CD14-positive monocyte (primary cell): ENCODE data around the gene LRRC28. TPM values are rescaled to one million over a fixed set of nuclear protein-coding genes. Genes with fewer than 3 reads are reported as not detected.

Experiments
- DNase-seq, 3 donors: peaks; one replicate each; pipeline ENCODE4 v3.0.0-alpha.2; 2011 to 2022
- H2AFZ ChIP-seq: 2 replicates; pipeline ENCODE4 v1.6.0; 2012; ENCODE audit warnings: mild to moderate bottlenecking, low read depth, low read length, inconsistent platforms; ENCODE audit not compliant: insufficient read depth, poor library complexity, severe bottlenecking
- H3K27ac ChIP-seq, 2 donors: 1 replicate in 1 of 2; 2 replicates in 1 of 2; pipeline ENCODE4 v1.5.1; 2012 to 2013; ENCODE audit warnings: low read length in 2 of 2, control low read depth in 1 of 2, inconsistent platforms in 1 of 2, low read depth in 1 of 2, mild to moderate bottlenecking in 1 of 2
- H3K27me3 ChIP-seq, 2 donors: one replicate each; pipeline versions ENCODE4 v1.6.0 to v1.6.1; 2011 to 2013; ENCODE audit warnings: low read length in 2 of 2; ENCODE audit not compliant: control insufficient read depth in 2 of 2, insufficient read depth in 2 of 2
- H3K36me3 ChIP-seq, 2 donors: replicated peaks in 1 of 2; 1 replicate in 1 of 2; 2 replicates in 1 of 2; pipeline versions ENCODE4 v1.5.1 to v1.6.1; 2012 to 2013; ENCODE audit warnings: low read length in 2 of 2, control low read depth in 1 of 2, inconsistent platforms in 1 of 2, mild to moderate bottlenecking in 1 of 2; ENCODE audit not compliant: insufficient read depth in 2 of 2, control insufficient read depth in 1 of 2
- H3K4me1 ChIP-seq, 2 donors: 1 replicate in 1 of 2; 2 replicates in 1 of 2; pipeline versions ENCODE4 v1.5.1 to v1.6.1; 2012 to 2013; ENCODE audit warnings: low read length in 2 of 2, control low read depth in 1 of 2, inconsistent platforms in 1 of 2, mild to moderate bottlenecking in 1 of 2, moderate library complexity in 1 of 2; ENCODE audit not compliant: insufficient read depth in 2 of 2, control insufficient read depth in 1 of 2
- H3K4me2 ChIP-seq: replicated peaks from 2 replicates; pipeline ENCODE3; 2012; ENCODE audit warnings: low read length, moderate library complexity, mild to moderate bottlenecking; ENCODE audit not compliant: poor library complexity, severe bottlenecking; ENCODE audit errors: extremely low read depth
- H3K4me3 ChIP-seq, 3 experiments: fragments of 200-600 bp in 1 of 3; sonication (generic) in 1 of 3; replicated peaks in 1 of 3; 1 replicate in 2 of 3; 2 replicates in 1 of 3; pipeline ENCODE4 v1.5.1; 2011 to 2013; ENCODE audit warnings: low read length in 3 of 3, mild to moderate bottlenecking in 3 of 3, control low read depth in 2 of 3, low read depth in 2 of 3, inconsistent platforms in 1 of 3, moderate library complexity in 1 of 3
- H3K79me2 ChIP-seq: 2 replicates; pipeline ENCODE4 v1.6.0; 2012; ENCODE audit warnings: mild to moderate bottlenecking, control low read depth, inconsistent platforms, low read length, moderate library complexity; ENCODE audit not compliant: insufficient read depth
- H3K9ac ChIP-seq: 2 replicates; pipeline ENCODE4 v1.6.0; 2017; ENCODE audit warnings: low read length, mild to moderate bottlenecking; ENCODE audit not compliant: insufficient read depth, poor library complexity, severe bottlenecking
- H3K9me3 ChIP-seq, 2 donors: replicated peaks in 1 of 2; 1 replicate in 1 of 2; 2 replicates in 1 of 2; pipeline versions ENCODE4 v1.5.1 to v1.6.1; 2012 to 2013; ENCODE audit warnings: low read length in 2 of 2, control low read depth in 1 of 2; ENCODE audit not compliant: control insufficient read depth in 1 of 2, insufficient read depth in 1 of 2
- H4K20me1 ChIP-seq: 2 replicates; pipeline ENCODE4 v1.6.0; 2012; ENCODE audit warnings: mild to moderate bottlenecking, low read length, control low read depth, moderate library complexity; ENCODE audit not compliant: insufficient read depth
- H3K27ac Mint-ChIP-seq, 7 donors: one replicate each; pipeline ENCODE4 v1.8.0; 2020; ENCODE audit warnings: mild to moderate bottlenecking in 7 of 7, mixed read lengths in 7 of 7, moderate library complexity in 6 of 7, inconsistent platforms in 2 of 7
- H3K27me3 Mint-ChIP-seq, 3 donors: one replicate each; pipeline ENCODE4 v1.8.0; 2021 to 2022; ENCODE audit warnings: low read depth in 3 of 3, mild to moderate bottlenecking in 3 of 3, mixed read lengths in 3 of 3, moderate library complexity in 3 of 3, inconsistent platforms in 1 of 3
- H3K36me3 Mint-ChIP-seq, 2 donors: one replicate each; pipeline ENCODE4 v1.8.0; 2020; ENCODE audit warnings: mixed read lengths in 2 of 2, inconsistent platforms in 1 of 2, mild to moderate bottlenecking in 1 of 2
- H3K4me1 Mint-ChIP-seq: one replicate; pipeline ENCODE4 v1.8.0; 2020; ENCODE audit warnings: mild to moderate bottlenecking, mixed read lengths
- H3K4me3 Mint-ChIP-seq, 2 donors: one replicate each; pipeline ENCODE4 v1.8.0; 2020; ENCODE audit warnings: mild to moderate bottlenecking in 2 of 2, mixed read lengths in 2 of 2, moderate library complexity in 1 of 2
- H3K9me3 Mint-ChIP-seq, 7 donors: one replicate each; pipeline ENCODE4 v1.8.0; 2020 to 2022; ENCODE audit warnings: mixed read lengths in 7 of 7, mild to moderate bottlenecking in 6 of 7, moderate library complexity in 6 of 7, inconsistent platforms in 2 of 7
- CTCF ChIP-seq: fragments of 200-600 bp; IDR thresholded peaks from one replicate; pipeline ENCODE4 v1.8.0; 2022; ENCODE audit warnings: antibody characterized with exemption, mild to moderate bottlenecking
- WGBS: methylation state at CpG from one replicate; pipeline ENCODE4 v1.1.5; 2013; ENCODE audit warnings: missing lambda C conversion rate; ENCODE audit not compliant: insufficient coverage; 5-methylcytosine and 5-hydroxymethylcytosine counted together
- intact Hi-C, 2 donors: fragments of 100-400 bp; cut with micrococcal nuclease; formaldehyde crosslinking; loops; one replicate each; pipeline versions ENCODE4 v1.15.0 to v1.15.1; 2023
- polyA plus RNA-seq, 3 donors: library from polyadenylated mRNA; depleted of rRNA in 1 of 3; unstranded in 2 of 3; stranded (reverse) in 1 of 3; fragments of 300-500 nt in 2 of 3; fragments of >200 nt in 1 of 3; fragmentation: Illumina TruSeq in 2 of 3; gene quantifications; 1 replicate in 2 of 3; 2 replicates in 1 of 3; pipeline ENCODE4 v1.2.3, GENCODE V29; 2012 to 2021

Gene LRRC28
- polyA plus RNA-seq, 3 donors, result 18.6 to 25.3 (median 19.8) TPM

GRCh38 chr15:99439524-99439835, 188.2 kb downstream of the LRRC28 start:
- Histone ChIP-seq H3K36me3 (no peaks in the 10 kb centered on the region), H3K4me3 (no peak overlapping the region), H3K9ac (no peak overlapping the region), H3K9me3 (no peaks in the 10 kb centered on the region), H4K20me1 (no peaks in the 10 kb centered on the region), H3K27me3 (peaks cover 0 to 8% of the 10 kb centered on the region in 2 donors), H3K79me2 (no peaks in the 10 kb centered on the region), H3K27ac (no peak overlapping the region), H3K4me2 (no peak overlapping the region), H2AFZ (no peak overlapping the region), H3K4me1 (no peaks in the 10 kb centered on the region)
- DNase-seq, result no peak
- H3K27ac Mint-ChIP-seq, result no peak overlapping the region
- no peaks in the 10 kb centered on the region for H3K36me3 Mint-ChIP-seq
- TF ChIP-seq CTCF, result no peak
- H3K27me3 Mint-ChIP-seq, result peaks cover 10 to 29% (median 14%) of the 10 kb centered on the region in 3 donors
- H3K4me3 Mint-ChIP-seq, result no peak overlapping the region
- peaks cover 0 to 2% (median 0%) of the 10 kb centered on the region in 7 donors for H3K9me3 Mint-ChIP-seq
- intact Hi-C loops, result no loop called here
- 97% methylated on average over 6 of the region's 9 CpGs for WGBS
- H3K4me1 Mint-ChIP-seq, result peaks cover 8% of the 10 kb centered on the region

- Histone ChIP-seq H3K36me3 (no peaks in the 10 kb centered on the region), H3K27me3 (peaks cover 0 to 5% of the 10 kb centered on the region in 2 donors), H3K4me1 (no peaks in the 10 kb centered on the region), H3K27ac (no peak overlapping the region), H3K4me2 (no peak overlapping the region), H4K20me1 (no peaks in the 10 kb centered on the region), H3K79me2 (no peaks in the 10 kb centered on the region), H3K4me3 (no peak overlapping the region), H3K9ac (no peak overlapping the region), H3K9me3 (no peaks in the 10 kb centered on the region), H2AFZ (no peak overlapping the region)
- H3K9me3 Mint-ChIP-seq, result peaks cover 0 to 2% (median 0%) of the 10 kb centered on the region in 7 donors
- 95% methylated on average over 7 of the region's 9 CpGs for WGBS
- intact Hi-C loops, result no loop called here
- no peak for TF ChIP-seq CTCF
- no peak overlapping the region for H3K27ac Mint-ChIP-seq
- no peaks in the 10 kb centered on the region for H3K36me3 Mint-ChIP-seq
- H3K4me1 Mint-ChIP-seq, result peaks cover 7% of the 10 kb centered on the region
- H3K27me3 Mint-ChIP-seq, result peaks cover 4 to 24% (median 13%) of the 10 kb centered on the region in 3 donors
- no peak for DNase-seq
- no peak overlapping the region for H3K4me3 Mint-ChIP-seq
Observed at GRCh38 chr15:99440029-99440428, 188.7 kb downstream of the LRRC28 start.

Other genes with a start within 250 kb of the LRRC28 start
- gene PGPEP1L, start 243.7 kb upstream of the LRRC28 start, polyA plus RNA-seq, result not detected
- under 1 TPM in 2 of 3 donors, not detected in 1; 0.04 to 0.05 TPM for gene SYNM, start 146.4 kb upstream of the LRRC28 start, polyA plus RNA-seq
- under 1 TPM in 2 of 3 donors, not detected in 1; 0.51 to 0.55 TPM for gene TTC23, start 1.9 kb upstream of the LRRC28 start, polyA plus RNA-seq